Measurements from ENCODE around the gene DGKD.

Gene DGKD

GRCh38 chr2:233399306-233400225, 45.3 kb downstream of the DGKD start:
- DNase-seq (ENCODE audit: insufficient read length): no peak
- TF ChIP-seq POLR2A (IDR thresholded peaks at IDR 0.05; ENCODE audit: low read depth, low read length): no peak
- no peak for TF ChIP-seq POLR2AphosphoS5 (IDR thresholded peaks at IDR 0.05; ENCODE audit: low read depth, low read length)
- no peak for TF ChIP-seq TAF1 (IDR thresholded peaks at IDR 0.05; ENCODE audit: borderline replicate concordance, low read depth, low read length)
- FAIRE-seq: no peak

- TF ChIP-seq TAF1 (IDR thresholded peaks at IDR 0.05; ENCODE audit: borderline replicate concordance, low read depth, low read length) (no peak), POLR2AphosphoS5 (IDR thresholded peaks at IDR 0.05; ENCODE audit: low read depth, low read length) (no peak), POLR2A (IDR thresholded peaks at IDR 0.05; ENCODE audit: low read depth, low read length) (no peak)
- DNase-seq (ENCODE audit: insufficient read length) (no peak), FAIRE-seq (no peak)
These were observed 46.0 kb downstream of the DGKD start for GRCh38 chr2:233400341-233400740.

GRCh38 chr2:233400961-233401360, 46.7 kb downstream of the DGKD start:
- TF ChIP-seq POLR2A (IDR thresholded peaks at IDR 0.05; ENCODE audit: low read depth, low read length): no peak
- TF ChIP-seq TAF1 (IDR thresholded peaks at IDR 0.05; ENCODE audit: borderline replicate concordance, low read depth, low read length): no peak
- no peak for TF ChIP-seq POLR2AphosphoS5 (IDR thresholded peaks at IDR 0.05; ENCODE audit: low read depth, low read length)
- FAIRE-seq (no peak), DNase-seq (ENCODE audit: insufficient read length) (no peak)

GRCh38 chr2:233402346-233402745, 48.1 kb downstream of the DGKD start:
- TF ChIP-seq POLR2A (IDR thresholded peaks at IDR 0.05; ENCODE audit: low read depth, low read length) (no peak), TAF1 (IDR thresholded peaks at IDR 0.05; ENCODE audit: borderline replicate concordance, low read depth, low read length) (no peak), POLR2AphosphoS5 (IDR thresholded peaks at IDR 0.05; ENCODE audit: low read depth, low read length) (no peak)
- FAIRE-seq (no peak), DNase-seq (ENCODE audit: insufficient read length) (no peak)

- TF ChIP-seq TAF1 (IDR thresholded peaks at IDR 0.05; ENCODE audit: borderline replicate concordance, low read depth, low read length): no peak
- no peak for TF ChIP-seq POLR2A (IDR thresholded peaks at IDR 0.05; ENCODE audit: low read depth, low read length)
- TF ChIP-seq POLR2AphosphoS5 (IDR thresholded peaks at IDR 0.05; ENCODE audit: low read depth, low read length): no peak
- FAIRE-seq (no peak), DNase-seq (ENCODE audit: insufficient read length) (no peak)
These were observed 48.5 kb downstream of the DGKD start for GRCh38 chr2:233402789-233403188.

DNA sequence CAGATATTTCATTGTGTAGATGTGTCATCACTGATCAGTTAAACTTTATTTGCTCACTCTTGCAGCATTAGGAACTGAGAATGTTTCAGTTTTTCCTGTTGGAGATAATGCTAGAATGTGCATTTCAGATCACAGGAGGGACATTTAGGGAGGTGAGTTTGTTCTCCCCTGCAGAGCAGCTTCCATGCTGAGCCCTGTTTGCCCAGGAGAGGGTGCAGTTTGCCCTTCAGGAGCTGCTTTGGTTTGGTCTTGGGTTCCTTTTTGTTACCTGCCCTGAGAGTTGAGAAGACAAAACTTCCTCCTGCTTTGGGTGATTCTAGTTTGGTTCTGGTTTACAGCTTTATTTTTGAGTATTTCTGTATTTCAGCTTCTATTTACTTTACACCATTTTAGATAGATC, 49.9 kb downstream of the DGKD start:
- FAIRE-seq (peak; percentile 83), DNase-seq (ENCODE audit: insufficient read length) (no peak)
- no peak for TF ChIP-seq POLR2AphosphoS5 (IDR thresholded peaks at IDR 0.05; ENCODE audit: low read depth, low read length)
- TF ChIP-seq TAF1 (IDR thresholded peaks at IDR 0.05; ENCODE audit: borderline replicate concordance, low read depth, low read length): no peak
- TF ChIP-seq POLR2A (IDR thresholded peaks at IDR 0.05; ENCODE audit: low read depth, low read length): no peak

DNA sequence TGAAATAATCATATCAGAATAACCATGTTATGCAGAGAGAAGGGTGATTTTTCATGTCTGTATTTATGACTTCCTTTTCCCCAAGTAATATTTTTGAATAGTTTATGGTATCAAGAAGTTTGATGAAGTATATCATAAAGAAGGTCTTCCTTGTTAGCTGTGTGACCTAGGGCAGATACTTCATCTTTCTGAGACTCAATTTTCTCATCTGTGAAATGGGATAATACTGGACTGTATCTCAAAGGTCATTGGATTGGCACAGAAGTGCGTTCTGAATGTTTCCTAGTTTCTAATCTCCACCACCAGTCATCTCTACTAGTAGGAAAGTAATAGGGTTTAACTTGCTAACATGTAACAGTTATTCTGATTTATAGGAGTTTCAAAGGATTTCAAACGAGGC, 52.6 kb downstream of the DGKD start:
- no peak for TF ChIP-seq POLR2A (IDR thresholded peaks at IDR 0.05; ENCODE audit: low read depth, low read length)
- FAIRE-seq (no peak), DNase-seq (ENCODE audit: insufficient read length) (no peak)

- FAIRE-seq: no peak
- TF ChIP-seq POLR2AphosphoS5 (IDR thresholded peaks at IDR 0.05; ENCODE audit: low read depth, low read length) (no peak), POLR2A (IDR thresholded peaks at IDR 0.05; ENCODE audit: low read depth, low read length) (no peak)
- no peak for DNase-seq (ENCODE audit: insufficient read length)
These were observed 53.5 kb downstream of the DGKD start for GRCh38 chr2:233407771-233408181.

- no peak for TF ChIP-seq TAF1 (IDR thresholded peaks at IDR 0.05; ENCODE audit: borderline replicate concordance, low read depth, low read length)
- TF ChIP-seq POLR2AphosphoS5 (IDR thresholded peaks at IDR 0.05; ENCODE audit: low read depth, low read length): no peak
- TF ChIP-seq POLR2A (IDR thresholded peaks at IDR 0.05; ENCODE audit: low read depth, low read length): no peak
- no peak for FAIRE-seq
- no peak for DNase-seq (ENCODE audit: insufficient read length)
These were observed 54.3 kb downstream of the DGKD start for GRCh38 chr2:233408366-233409285.

DNA sequence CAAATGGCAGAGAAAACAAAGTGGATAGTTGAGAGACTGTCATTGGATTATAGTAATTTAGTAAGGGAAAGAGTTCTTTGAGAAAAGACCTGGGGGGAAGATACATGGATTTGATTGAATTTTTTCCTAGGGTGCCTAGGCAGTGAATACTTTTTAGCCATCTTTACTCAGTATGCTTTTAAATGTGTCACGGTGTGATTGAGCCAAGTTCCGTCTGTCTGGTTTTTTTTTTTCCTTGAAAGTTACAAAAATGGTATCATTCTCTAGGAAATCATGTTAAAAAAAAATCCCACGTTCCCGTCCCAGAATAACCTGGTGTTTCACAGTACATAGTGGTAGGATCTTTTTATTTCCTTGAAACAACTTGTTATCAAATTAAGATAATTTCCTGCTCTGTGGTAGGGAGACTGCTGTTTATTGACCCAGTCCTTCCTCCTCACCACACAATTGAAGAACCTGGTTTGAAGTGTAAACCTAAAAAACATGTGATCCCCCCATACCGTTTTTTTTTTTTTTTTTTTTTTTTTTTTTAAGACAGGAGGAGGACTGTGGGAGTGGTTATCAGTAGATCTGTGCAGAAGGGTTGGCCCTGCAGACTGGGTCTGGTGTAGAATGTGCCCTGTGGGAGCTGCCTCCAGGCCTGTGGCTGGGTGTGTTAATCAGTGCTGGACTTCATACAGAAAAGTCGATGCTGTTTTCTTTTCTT, 55.1 kb downstream of the DGKD start:
- DNase-seq (ENCODE audit: insufficient read length) (no peak), FAIRE-seq (no peak)
- TF ChIP-seq POLR2A (IDR thresholded peaks at IDR 0.05; ENCODE audit: low read depth, low read length) (no peak), TAF1 (IDR thresholded peaks at IDR 0.05; ENCODE audit: borderline replicate concordance, low read depth, low read length) (no peak), POLR2AphosphoS5 (IDR thresholded peaks at IDR 0.05; ENCODE audit: low read depth, low read length) (no peak)

- DNase-seq (ENCODE audit: insufficient read length) (no peak), FAIRE-seq (no peak)
- TF ChIP-seq POLR2A (IDR thresholded peaks at IDR 0.05; ENCODE audit: low read depth, low read length): no peak
- no peak for TF ChIP-seq POLR2AphosphoS5 (IDR thresholded peaks at IDR 0.05; ENCODE audit: low read depth, low read length)
- TF ChIP-seq TAF1 (IDR thresholded peaks at IDR 0.05; ENCODE audit: borderline replicate concordance, low read depth, low read length): no peak
These were observed 56.0 kb downstream of the DGKD start for GRCh38 chr2:233410196-233410760.

Data from GM12892 (cell line).